HG03575 (cell line): ENCODE results near the gene MAGEA3.
"Not testable (repeated sequence)": the region's sequence is repeated elsewhere in the genome, so short reads cannot be mapped to it uniquely, and the experiment has no call there.

ENCODE experiments used
- ATAC-seq: cut with Tn5 transposase; IDR thresholded peaks from one replicate; pipeline ENCODE4 v1.9.1; 2021; ENCODE audit not compliant: unreplicated experiment, insufficient number of reproducible peaks, low FRiP score; ENCODE audit errors: extremely low read depth

MAGEA3 gene

DNA sequence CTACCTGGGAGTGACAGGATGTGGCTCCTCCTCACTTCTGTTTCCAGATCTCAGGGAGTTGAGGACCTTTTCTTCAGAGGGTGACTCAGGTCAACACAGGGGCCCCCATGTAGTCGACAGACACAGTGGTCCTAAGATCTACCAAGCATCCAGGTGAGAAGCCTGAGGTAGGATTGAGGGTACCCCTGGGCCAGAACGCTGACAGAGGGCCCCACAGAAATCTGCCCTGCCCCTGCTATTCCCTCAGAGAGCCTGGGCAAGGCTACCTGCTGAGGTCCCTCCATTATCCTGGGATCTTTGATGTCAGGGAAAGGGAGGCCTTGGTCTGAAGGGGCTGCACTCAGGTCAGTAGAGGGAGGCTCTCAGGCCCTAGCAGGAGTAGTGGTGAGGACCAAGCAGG lies 36.5 kb downstream of the MAGEA3 start:
- no peak for ATAC-seq

GRCh38 chrX:152735860-152736511 lies 37.4 kb downstream of the MAGEA3 start:
- no peak for ATAC-seq

- ATAC-seq, result not testable (repeated sequence)
These were observed 37.9 kb downstream of the MAGEA3 start for GRCh38 chrX:152736528-152736927.

GRCh38 chrX:152738560-152738959 lies 40.0 kb downstream of the MAGEA3 start:
- ATAC-seq, result no peak
